PC-9 (cell line): ENCODE measurements around the gene USP17L25. TPM values are rescaled to one million over a fixed set of nuclear protein-coding genes. Genes with fewer than 3 reads are reported as not detected.
"Not testable (repeated sequence)": the region's sequence is repeated elsewhere in the genome, so short reads cannot be mapped to it uniquely, and the experiment has no call there.

Experiments used
- BruUV-seq: library from RNA; stranded (reverse); fragments of 400-500 nt; replicated peaks from 2 replicates; lab custom pipeline; 2021; lab: Mats Ljungman, UMichigan
- CTCF ChIA-PET: fragments of 300-600 bp; sonication (Branson Sonifier 250); formaldehyde crosslinking; loops from one replicate; lab custom pipeline; 2022; ENCODE audit warnings: antibody characterized with exemption; lab: Charles Lee
- POLR2A ChIA-PET: fragments of 300-600 bp; sonication (Branson Sonifier 250); formaldehyde crosslinking; loops from one replicate; lab custom pipeline; 2022; ENCODE audit warnings: antibody characterized with exemption; ENCODE audit not compliant: unreplicated experiment; lab: Charles Lee
- DNase-seq, 2 experiments: peaks; one replicate each; pipeline versions ENCODE4 v3.0.0 to v3.0.0-alpha.2; 2015 to 2022; ENCODE audit warnings: mixed read lengths in 1 of 2
- H2AFZ ChIP-seq: fragments of 200-600 bp; sonication (generic); 2 replicates; pipeline ENCODE4 v1.8.1; 2017; ENCODE audit warnings: antibody characterized with exemption
- H3F3A ChIP-seq: fragments of 200-600 bp; sonication (generic); 2 replicates; pipeline ENCODE4 v1.8.1; 2017; ENCODE audit warnings: antibody characterized with exemption, mild to moderate bottlenecking, low read depth; ENCODE audit not compliant: insufficient read depth
- H3K27ac ChIP-seq: fragments of 200-600 bp; sonication (generic); 2 replicates; pipeline ENCODE4 v1.6.1; 2016; ENCODE audit warnings: mixed run types
- H3K27me3 ChIP-seq: fragments of 200-600 bp; sonication (generic); 2 replicates; pipeline ENCODE4 v1.6.1; 2016; ENCODE audit warnings: low read depth, mixed run types; ENCODE audit not compliant: insufficient read depth
- H3K36me3 ChIP-seq: fragments of 200-600 bp; sonication (generic); 2 replicates; pipeline ENCODE4 v1.6.1; 2016; ENCODE audit warnings: low read depth, mixed run types
- H3K4me1 ChIP-seq: fragments of 200-600 bp; sonication (generic); replicated peaks from 2 replicates; pipeline ENCODE4 v1.6.1; 2016; ENCODE audit warnings: mixed run types; ENCODE audit not compliant: insufficient read depth
- H3K4me2 ChIP-seq: fragments of 200-600 bp; sonication (generic); 2 replicates; pipeline ENCODE4 v1.6.1; 2017; ENCODE audit warnings: mixed run types
- H3K4me3 ChIP-seq: fragments of 200-600 bp; sonication (generic); 2 replicates; pipeline ENCODE4 v1.6.1; 2016; ENCODE audit warnings: mixed run types
- H3K79me2 ChIP-seq: fragments of 200-600 bp; sonication (generic); 2 replicates; pipeline ENCODE4 v1.6.1; 2017; ENCODE audit warnings: low read depth, mixed run types
- H3K9me2 ChIP-seq: fragments of 200-600 bp; sonication (generic); 2 replicates; pipeline ENCODE4 v1.8.1; 2017; ENCODE audit warnings: mild to moderate bottlenecking; ENCODE audit not compliant: insufficient read depth
- H3K9me3 ChIP-seq: fragments of 200-600 bp; sonication (generic); 2 replicates; pipeline ENCODE4 v1.8.1; 2016; ENCODE audit warnings: low read depth; ENCODE audit not compliant: insufficient read depth
- H4K20me1 ChIP-seq: fragments of 200-600 bp; sonication (generic); 2 replicates; pipeline ENCODE4 v1.8.1; 2017; ENCODE audit not compliant: insufficient read depth
- intact Hi-C: fragments of 100-400 bp; cut with micrococcal nuclease; formaldehyde crosslinking; loops from one replicate; pipeline ENCODE4 v1.10.0; 2022; ENCODE audit not compliant: unreplicated experiment
- total RNA-seq: library from RNA; stranded (reverse); gene quantifications from 2 replicates; pipeline ENCODE4 v1.2.3, GENCODE V29; 2021

The USP17L25 gene
- total RNA-seq, 1 experiment from 2014 or later, result not detected

DNA sequence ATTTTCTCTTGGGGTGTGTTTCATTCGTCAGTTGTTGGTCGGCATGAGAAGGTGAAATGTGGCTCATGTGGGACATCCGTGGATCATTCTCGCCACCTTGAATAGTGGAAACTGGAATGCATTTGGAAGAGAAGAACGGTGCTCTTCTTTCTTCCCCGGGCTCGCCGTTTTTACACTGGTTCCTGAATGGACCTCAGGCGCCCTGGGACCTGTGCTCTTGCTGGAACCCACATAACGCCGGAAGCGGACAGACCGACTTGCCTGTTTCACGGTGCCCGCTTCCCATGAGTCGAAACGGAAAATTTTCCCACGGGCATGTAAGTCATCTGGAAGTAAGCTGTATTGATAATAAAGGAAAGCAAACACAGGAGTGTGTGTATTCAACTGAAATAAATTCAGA is 21.2 kb downstream of the USP17L25 start:
- H4K20me1 ChIP-seq, H3K4me2 ChIP-seq, H3K4me3 ChIP-seq, H3K79me2 ChIP-seq, H3K36me3 ChIP-seq, BruUV-seq, H3F3A ChIP-seq, H3K9me2 ChIP-seq, POLR2A ChIA-PET, intact Hi-C loops, H2AFZ ChIP-seq, H3K9me3 ChIP-seq, H3K4me1 ChIP-seq, H3K27me3 ChIP-seq, DNase-seq, CTCF ChIA-PET, H3K27ac ChIP-seq: not testable (repeated sequence)

DNA sequence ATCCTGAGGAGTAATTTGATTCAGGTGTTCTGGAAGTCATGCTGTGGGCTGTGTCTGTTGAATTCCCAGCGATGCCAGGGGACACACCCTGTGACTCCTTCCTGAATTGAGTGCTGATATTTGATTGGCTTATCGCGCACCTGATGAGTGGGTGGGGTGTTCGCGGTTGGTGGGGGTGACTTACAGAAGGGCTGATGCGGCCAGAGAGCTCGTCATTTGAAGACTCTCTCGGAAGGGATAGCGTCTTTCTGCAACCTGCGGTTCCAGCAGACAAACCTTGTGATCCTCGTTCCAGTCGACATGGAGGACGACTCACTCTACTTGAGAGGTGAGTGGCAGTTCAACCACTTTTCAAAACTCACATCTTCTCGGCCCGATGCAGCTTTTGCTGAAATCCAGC is 23.6 kb downstream of the USP17L25 start, which contains the start of gene USP17L29:
USP17L29 (plus strand) TSS at position 301 of the 400 bp plus-strand sequence; CDS start at position 301, 0 bp downstream.
- not testable (repeated sequence) for H3K36me3 ChIP-seq, H4K20me1 ChIP-seq, BruUV-seq

GRCh38 chr4:9362829-9363228 is 33.1 kb downstream of the USP17L25 start, which contains the start of gene USP17L30:
Gene USP17L30, plus strand, starts transcription at chr4:9363129. Its CDS starts 0 bp downstream, at chr4:9363129.
- DNase-seq, H2AFZ ChIP-seq, H3F3A ChIP-seq, intact Hi-C loops, POLR2A ChIA-PET, H3K27ac ChIP-seq, H3K9me3 ChIP-seq, H3K36me3 ChIP-seq, H3K4me2 ChIP-seq, H3K4me3 ChIP-seq, H3K27me3 ChIP-seq, CTCF ChIA-PET, H4K20me1 ChIP-seq, BruUV-seq, H3K4me1 ChIP-seq, H3K9me2 ChIP-seq, H3K79me2 ChIP-seq: not testable (repeated sequence)

More for the DNA sequence above, 23.6 kb downstream of the USP17L25 start, which contains the start of gene USP17L29:
- H3K4me3 ChIP-seq, H3K79me2 ChIP-seq, H3K9me3 ChIP-seq, POLR2A ChIA-PET, H3K27me3 ChIP-seq, H3K4me2 ChIP-seq, H3K4me1 ChIP-seq, CTCF ChIA-PET, intact Hi-C loops, H3K27ac ChIP-seq, H3F3A ChIP-seq, DNase-seq, H2AFZ ChIP-seq, H3K9me2 ChIP-seq: not testable (repeated sequence)

GRCh38 chr4:9379881-9380280 is 50.2 kb downstream of the USP17L25 start:
- intact Hi-C loops, H3F3A ChIP-seq, H3K36me3 ChIP-seq, H3K4me2 ChIP-seq, H3K9me3 ChIP-seq, H4K20me1 ChIP-seq, H3K27ac ChIP-seq, POLR2A ChIA-PET, H3K79me2 ChIP-seq, H3K4me3 ChIP-seq, BruUV-seq, CTCF ChIA-PET, H3K9me2 ChIP-seq, H3K4me1 ChIP-seq, H2AFZ ChIP-seq, DNase-seq, H3K27me3 ChIP-seq: not testable (repeated sequence)

Other genes with a start within 250 kb of the USP17L25 start
- gene FAM90A26, start 159.5 kb upstream of the USP17L25 start, total RNA-seq, result not detected in 2 replicates
- not detected in 2 replicates for gene USP17L10, start 119.3 kb upstream of the USP17L25 start, total RNA-seq
- not detected in 2 replicates for gene USP17L11, start 114.5 kb upstream of the USP17L25 start, total RNA-seq
- gene USP17L12, start 109.8 kb upstream of the USP17L25 start, total RNA-seq, result not detected in 2 replicates
- gene USP17L13, start 105.0 kb upstream of the USP17L25 start, total RNA-seq, result not detected in 2 replicates
- not detected in 2 replicates for gene USP17L15, start 95.5 kb upstream of the USP17L25 start, total RNA-seq
- not detected in 2 replicates for gene USP17L17, start 86.0 kb upstream of the USP17L25 start, total RNA-seq
- gene USP17L18, start 81.3 kb upstream of the USP17L25 start, total RNA-seq, result not detected in 2 replicates
- gene USP17L19, start 76.5 kb upstream of the USP17L25 start, total RNA-seq, result not detected in 2 replicates
- gene USP17L20, start 71.8 kb upstream of the USP17L25 start, total RNA-seq, result not detected in 2 replicates
- gene USP17L21, start 67.0 kb upstream of the USP17L25 start, total RNA-seq, result not detected in 2 replicates
- gene USP17L22, start 62.3 kb upstream of the USP17L25 start, total RNA-seq, result not detected in 2 replicates
- not detected in 2 replicates for gene USP17L24, start 4.7 kb upstream of the USP17L25 start, total RNA-seq
- gene USP17L26, start 4.7 kb downstream of the USP17L25 start, total RNA-seq, result not detected in 2 replicates
- not detected in 2 replicates for gene USP17L5, start 9.5 kb downstream of the USP17L25 start, total RNA-seq
- not detected in 2 replicates for gene USP17L27, start 14.2 kb downstream of the USP17L25 start, total RNA-seq
- gene USP17L28, start 19.0 kb downstream of the USP17L25 start, total RNA-seq, result not detected in 2 replicates
- not detected in 2 replicates for gene USP17L29, start 23.7 kb downstream of the USP17L25 start, total RNA-seq
- not detected in 2 replicates for gene USP17L30, start 33.2 kb downstream of the USP17L25 start, total RNA-seq
- not detected in 2 replicates for gene DEFB131A, start 114.5 kb downstream of the USP17L25 start, total RNA-seq